Measurements from ENCODE around the gene MGLL. TPM values are rescaled to one million over a fixed set of nuclear protein-coding genes. Genes with fewer than 3 reads are reported as not detected.

The MGLL gene
- total RNA-seq, 4 donors from 2014 or later, result 36.7 to 146 (median 73.5) TPM

- no peak for DNase-seq
- Histone ChIP-seq H3K4me1 (peaks cover 7 to 42% (median 7%) of the 10 kb centered on the region in 3 donors), H3K9me3 (no peaks in the 10 kb centered on the region), H3K36me3 (peaks cover 0 to 46% (median 0%) of the 10 kb centered on the region in 3 donors), H3K27me3 (no peaks in the 10 kb centered on the region), H3K4me3 (no peak overlapping the region), H3K27ac (no peak overlapping the region)
- WGBS, 2 donors, result 45 to 55% methylated on average over 4 of the region's 4 CpGs
- intact Hi-C loops (cut with DNase I), result no loop called here
- TF ChIP-seq CTCF (IDR thresholded peaks at IDR 0.05), result no peak
- no peak for TF ChIP-seq POLR2A (IDR thresholded peaks at IDR 0.05)
Measured at GRCh38 chr3:127803619-127804018, 18.7 kb downstream of the MGLL start.

GRCh38 chr3:127802606-127803005, 19.7 kb downstream of the MGLL start:
- Histone ChIP-seq H3K9me3 (no peaks in the 10 kb centered on the region), H3K27me3 (no peaks in the 10 kb centered on the region), H3K36me3 (peaks cover 0 to 49% (median 0%) of the 10 kb centered on the region in 3 donors), H3K27ac (no peak overlapping the region), H3K4me1 (peaks cover 7 to 42% (median 7%) of the 10 kb centered on the region in 3 donors), H3K4me3 (no peak overlapping the region)
- intact Hi-C loops (cut with DNase I), result no loop called here
- TF ChIP-seq POLR2A (IDR thresholded peaks at IDR 0.05) (no peak), CTCF (IDR thresholded peaks at IDR 0.05) (no peak)
- 77 to 82% methylated on average over 5 to 6 of the region's 6 CpGs for WGBS, 2 donors
- no peak for DNase-seq

- no peak for DNase-seq
- WGBS, 2 donors, result 100% methylated on average over 1 of the region's 3 CpGs
- TF ChIP-seq CTCF (IDR thresholded peaks at IDR 0.05), result no peak
- TF ChIP-seq POLR2A (IDR thresholded peaks at IDR 0.05), result no peak
- intact Hi-C loops (cut with DNase I), result no loop called here
- peaks cover 0 to 57% (median 0%) of the 10 kb centered on the region in 3 donors for H3K36me3 ChIP-seq
- no peaks in the 10 kb centered on the region for H3K27me3 ChIP-seq
- H3K9me3 ChIP-seq, result no peaks in the 10 kb centered on the region
- peaks cover 7 to 43% (median 7%) of the 10 kb centered on the region in 3 donors for H3K4me1 ChIP-seq
- no peak overlapping the region for H3K27ac ChIP-seq
- H3K4me3 ChIP-seq, result no peak overlapping the region
Measured at GRCh38 chr3:127801731-127802313, 20.5 kb downstream of the MGLL start.

- H3K9me3 ChIP-seq, result no peaks in the 10 kb centered on the region
- no peak overlapping the region for H3K4me3 ChIP-seq
- no peaks in the 10 kb centered on the region for H3K27me3 ChIP-seq
- DNase-seq, result no peak
- intact Hi-C loops (cut with DNase I), result no loop called here
- H3K4me1 ChIP-seq, result peaks cover 7 to 53% (median 7%) of the 10 kb centered on the region in 3 donors
- TF ChIP-seq CTCF (IDR thresholded peaks at IDR 0.05) (no peak), POLR2A (IDR thresholded peaks at IDR 0.05) (no peak)
- H3K27ac ChIP-seq, result peak overlapping the region in 3 of 4 donors; percentile 19 to 54 (median 38)
- H3K36me3 ChIP-seq, result peaks cover 0 to 53% (median 0%) of the 10 kb centered on the region in 3 donors
- WGBS, 2 donors, result 79 to 86% methylated on average over 2 of the region's 2 CpGs
Measured at GRCh38 chr3:127800508-127800907, 21.8 kb downstream of the MGLL start.

DNA sequence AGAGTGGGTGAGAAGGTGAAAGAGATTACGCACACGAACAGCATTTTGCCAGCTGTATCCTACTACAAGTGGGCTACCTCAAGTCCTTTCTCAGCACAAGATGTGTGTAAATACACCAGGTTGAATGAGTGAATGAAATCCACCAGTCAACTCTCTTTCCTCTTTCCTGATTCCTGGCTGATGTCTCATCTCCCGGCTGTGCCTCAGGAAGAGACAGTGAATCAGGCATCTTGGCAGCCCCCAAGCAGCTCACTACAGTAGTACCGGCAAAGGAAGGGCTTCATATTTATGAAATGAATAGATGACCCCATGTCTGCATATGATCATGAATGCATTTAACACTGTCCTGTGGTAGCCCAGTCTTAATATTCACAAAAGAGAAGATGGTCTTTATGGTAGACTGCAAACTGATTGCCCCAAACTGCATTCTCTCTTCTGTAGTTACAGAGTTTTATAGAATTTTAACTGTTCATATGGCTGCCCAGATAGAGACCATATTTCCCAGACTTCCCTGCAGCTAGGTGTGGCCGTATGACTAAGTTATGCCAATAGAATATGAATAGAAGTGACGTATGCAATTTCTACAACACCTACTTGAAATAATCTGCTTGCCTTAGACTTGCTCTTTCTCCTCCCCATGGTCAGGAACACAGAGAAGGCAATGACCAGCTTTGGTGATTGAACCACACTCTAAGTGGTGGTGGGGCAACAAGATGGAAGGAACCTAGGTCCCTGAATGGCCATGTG, 22.7 kb downstream of the MGLL start:
- no peak for TF ChIP-seq CTCF (IDR thresholded peaks at IDR 0.05)
- TF ChIP-seq POLR2A (IDR thresholded peaks at IDR 0.05), result no peak
- peaks cover 0 to 52% (median 0%) of the 10 kb centered on the region in 3 donors for H3K36me3 ChIP-seq
- H3K27me3 ChIP-seq, result no peaks in the 10 kb centered on the region
- no peak overlapping the region for H3K4me3 ChIP-seq
- H3K4me1 ChIP-seq, result peaks cover 7 to 50% (median 7%) of the 10 kb centered on the region in 3 donors
- no peak for DNase-seq
- intact Hi-C loops (cut with DNase I), result no loop called here
- 44 to 57% methylated on average over 6 of the region's 6 CpGs for WGBS, 2 donors
- peak overlapping the region; percentile 19 to 55 (median 46) for H3K27ac ChIP-seq
- no peaks in the 10 kb centered on the region for H3K9me3 ChIP-seq

All from esophagus squamous epithelium (tissue), 5 donors.